ENCODE results near the gene AQP4.

- no peak for TF ChIP-seq CTCF (optimal IDR thresholded peaks at IDR 0.05 in 1 of 3, IDR thresholded peaks at IDR 0.05 in 1 of 3, conservative IDR thresholded peaks at IDR 0.05 in 1 of 3; ENCODE audit: extremely low read depth in 1 of 3, insufficient read depth in 2 of 3, low read length in 3 of 3)
- no peak for TF ChIP-seq EZH2 (IDR thresholded peaks at IDR 0.05; ENCODE audit: low read length)
Measured at GRCh38 chr18:26865557-26865956, at the start of gene AQP4.
